Panc1 (cell line): Measurements from ENCODE around the gene CD72. TPM values are rescaled to one million over a fixed set of nuclear protein-coding genes. Genes with fewer than 3 reads are reported as not detected.

ENCODE experiments used
- ATAC-seq: fragments of 200-7000 bp; cut with Tn5 transposase; 2 replicates; pipeline ENCODE4 v1.9.1; 2020; ENCODE audit warnings: mild to moderate bottlenecking, moderate library complexity
- BruUV-seq: library from RNA; stranded (reverse); fragments of 400-500 nt; replicated peaks from 2 replicates; lab custom pipeline; 2021; lab: Mats Ljungman, UMichigan
- CTCF ChIA-PET: fragments of 300-600 bp; sonication (Branson Sonifier 250); formaldehyde crosslinking; loops from one replicate; lab custom pipeline; 2022; ENCODE audit warnings: antibody characterized with exemption; lab: Charles Lee
- POLR2A ChIA-PET: fragments of 300-600 bp; sonication (Branson Sonifier 250); formaldehyde crosslinking; loops from one replicate; lab custom pipeline; 2022; ENCODE audit warnings: antibody characterized with exemption; lab: Charles Lee
- DNase-seq: peaks from one replicate; pipeline ENCODE4 v3.0.0-alpha.2; 2010; ENCODE audit warnings: low read depth, low spot score
- H3K27ac ChIP-seq: 2 replicates; pipeline ENCODE4 v1.5.1; 2011; ENCODE audit warnings: mild to moderate bottlenecking, low read length, inconsistent platforms
- H3K27me3 ChIP-seq: fragments of 200-500 bp; sonication (Bioruptor generic); 2 replicates; pipeline ENCODE4 v1.6.0; 2014; ENCODE audit warnings: low read length, inconsistent platforms; ENCODE audit not compliant: control insufficient read depth, insufficient read depth
- H3K36me3 ChIP-seq: fragments of 200-500 bp; sonication (Bioruptor generic); 2 replicates; pipeline ENCODE4 v1.5.1; 2014; ENCODE audit warnings: inconsistent platforms, mild to moderate bottlenecking, low read length, moderate library complexity; ENCODE audit not compliant: control insufficient read depth, insufficient read depth
- H3K4me1 ChIP-seq: 2 replicates; pipeline ENCODE4 v1.5.1; 2011; ENCODE audit warnings: inconsistent platforms, mild to moderate bottlenecking, low read length, moderate library complexity; ENCODE audit not compliant: control insufficient read depth, insufficient read depth
- H3K4me3 ChIP-seq, 2 experiments: 2 replicates each; pipeline ENCODE4 v1.5.1; 2011 to 2012; ENCODE audit warnings: low read depth in 2 of 2, low read length in 2 of 2, mild to moderate bottlenecking in 2 of 2, inconsistent platforms in 1 of 2, moderate library complexity in 1 of 2
- H3K9me3 ChIP-seq: fragments of 200-500 bp; sonication (Bioruptor generic); 2 replicates; pipeline ENCODE4 v1.5.1; 2014; ENCODE audit warnings: low read depth, mild to moderate bottlenecking, inconsistent platforms, low read length, moderate library complexity; ENCODE audit not compliant: control insufficient read depth, insufficient read depth
- CTCF ChIP-seq: fragments of 450-650 bp; IDR thresholded peaks from 2 replicates; pipeline ENCODE4 v1.5.1; 2017; ENCODE audit warnings: mild to moderate bottlenecking
- POLR2AphosphoS5 ChIP-seq: IDR thresholded peaks from 2 replicates; pipeline ENCODE4 v1.6.1; 2012; ENCODE audit warnings: mild to moderate bottlenecking, low read depth, low read length, moderate library complexity
- REST ChIP-seq, 2 experiments: IDR thresholded peaks; 2 replicates each; pipeline ENCODE4 v1.6.1; 2011 to 2012; ENCODE audit warnings: low read depth in 2 of 2, control low read depth in 1 of 2, low read length in 1 of 2, mild to moderate bottlenecking in 1 of 2, moderate library complexity in 1 of 2; ENCODE audit not compliant: insufficient read depth in 1 of 2
- SIN3A ChIP-seq: IDR thresholded peaks from 2 replicates; pipeline ENCODE4 v1.6.1; 2012; ENCODE audit warnings: low read depth, mild to moderate bottlenecking, low read length, moderate library complexity, borderline replicate concordance; ENCODE audit not compliant: insufficient read depth
- TCF7L2 ChIP-seq: IDR thresholded peaks from 2 replicates; pipeline ENCODE4 v1.6.1; 2011; ENCODE audit warnings: mild to moderate bottlenecking, low read depth, low read length, inconsistent platforms
- in situ Hi-C: cut with HindIII; loops from 2 replicates; pipeline ENCODE4 v1.10.0; 2016; ENCODE audit warnings: low sequenced_read_pairs, low pct_unique_long_range_greater_than_20kb
- intact Hi-C: fragments of 100-400 bp; cut with micrococcal nuclease; formaldehyde crosslinking; loops from one replicate; pipeline ENCODE4 v1.10.0; 2022; ENCODE audit not compliant: unreplicated experiment
- total RNA-seq: library from RNA; stranded (reverse); gene quantifications from one replicate; pipeline ENCODE4 v1.2.1, GENCODE V29; 2021; ENCODE audit not compliant: unreplicated experiment

CD72 gene
- total RNA-seq, 1 experiment from 2014 or later: 0.72 TPM

- intact Hi-C loops (loop anchor here (10.0 kb wide), 1 partner anchor 91 kb away; no protein-coding TSS in a partner anchor), in situ Hi-C loops (no loop called here)
- DNase-seq (no peak), ATAC-seq (peak; percentile 44)
- ChIA-PET POLR2A (no interaction called here), CTCF (no interaction called here)
- TF ChIP-seq TCF7L2 (no peak), SIN3A (no peak; the same call in 1 of the 2 replicates), POLR2AphosphoS5 (no peak), REST (IDR thresholded peaks at IDR 0.05; ENCODE audit: insufficient read depth in 1 of 2, low read depth in 2 of 2, low read length in 1 of 2) (no peak), CTCF (no peak)
- no TSS peak for BruUV-seq
- peaks cover 20% of the 10 kb centered on the region for H3K4me1 ChIP-seq
- H3K27ac ChIP-seq: peak overlapping the region; percentile 75
- H3K36me3 ChIP-seq: no peaks in the 10 kb centered on the region; the same call in 1 of the 2 replicates
- no peaks in the 10 kb centered on the region for H3K27me3 ChIP-seq
- peak overlapping the region; percentile 76 to 82 for H3K4me3 ChIP-seq
- no peaks in the 10 kb centered on the region for H3K9me3 ChIP-seq
These were observed 12.7 kb downstream of the CD72 start for GRCh38 chr9:35605351-35606137.

GRCh38 chr9:35604578-35605350, 13.4 kb downstream of the CD72 start, which contains the start of gene TESK1:
Gene TESK1, plus strand, starts transcription at chr9:35605262. Its CDS starts 358 bp downstream, at chr9:35605620.
- ChIA-PET POLR2A (interaction anchor here (0.6 kb wide), 1 partner anchor 85 kb away, joined by 4 read pairs; no protein-coding TSS in a partner anchor), CTCF (interaction anchor here (0.5 to 1.1 kb wide), 2 partner anchors 152 to 278 kb away, joined by 4 to 10 read pairs; no protein-coding TSS in a partner anchor)
- TF ChIP-seq TCF7L2: no peak
- no peak for TF ChIP-seq REST (IDR thresholded peaks at IDR 0.05; ENCODE audit: insufficient read depth in 1 of 2, low read depth in 2 of 2, low read length in 1 of 2)
- no peak; the same call in 1 of the 2 replicates for TF ChIP-seq SIN3A
- peak; percentile 43; the same call in 1 of the 2 replicates for TF ChIP-seq POLR2AphosphoS5
- TF ChIP-seq CTCF: no peak
- intact Hi-C loops (loop anchor here (5.0 to 10.0 kb wide), 2 partner anchors 37 to 90 kb away; no protein-coding TSS in a partner anchor), in situ Hi-C loops (no loop called here)
- Histone ChIP-seq H3K27ac (peak within 1 kb of the TSS; percentile 89), H3K4me1 (peaks cover 20% of the 10 kb centered on the region), H3K27me3 (no peaks in the 10 kb centered on the region), H3K9me3 (no peaks in the 10 kb centered on the region), H3K4me3 (peak within 1 kb of the TSS; percentile 76 to 99), H3K36me3 (no peaks in the 10 kb centered on the region; the same call in 1 of the 2 replicates)
- BruUV-seq: no TSS peak
- ATAC-seq: peak; percentile 76
- DNase-seq: peak; percentile 18
